Measurements from ENCODE around the gene KCNN2. TPM values are rescaled to one million over a fixed set of nuclear protein-coding genes. Genes with fewer than 3 reads are reported as not detected.

KCNN2 gene
- polyA plus RNA-seq, 1 donor from 2014 or later: 1.0 TPM

DNA sequence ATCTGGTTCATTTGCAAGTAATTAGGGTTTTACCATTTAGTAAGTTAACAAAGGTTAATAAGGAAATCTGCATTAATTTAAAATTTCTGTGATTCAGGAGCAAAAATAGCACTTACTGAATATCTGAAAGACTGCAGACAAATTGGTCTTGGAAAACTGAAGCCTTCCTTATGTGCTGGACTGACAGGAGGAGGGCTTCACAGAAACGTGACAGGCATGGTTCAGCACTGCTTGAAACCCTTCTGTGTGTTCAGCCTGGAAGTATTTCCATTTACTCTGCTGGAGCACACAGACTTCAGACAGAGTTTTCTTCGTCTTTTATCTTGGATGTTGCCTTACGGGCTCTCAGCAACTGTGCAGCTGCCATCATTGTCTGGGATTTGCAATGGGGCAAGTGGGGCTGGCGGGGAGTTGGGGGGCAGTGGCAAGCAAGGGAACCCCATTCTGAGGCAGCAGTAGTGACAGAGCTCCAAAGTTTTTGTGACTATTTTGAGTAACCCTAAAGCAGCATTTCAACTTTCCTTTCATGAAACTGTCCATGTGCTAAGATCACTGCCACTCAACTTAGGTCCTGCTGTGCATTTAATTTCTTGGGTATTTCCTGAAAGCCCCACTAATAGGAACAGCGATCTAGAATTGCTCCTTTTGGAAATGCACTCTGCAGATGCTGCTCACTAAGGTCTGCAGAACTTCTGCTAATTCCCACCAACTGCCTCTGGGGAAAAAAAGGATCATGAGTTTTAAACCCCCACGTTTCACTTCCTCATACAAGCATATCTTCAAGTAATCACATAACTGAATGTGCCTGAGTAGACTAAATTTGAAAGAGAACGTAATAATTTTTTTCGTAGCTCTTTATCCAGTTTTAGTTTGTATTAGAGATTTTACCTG, 56.6 kb downstream of the KCNN2 start:
- H2AFZ ChIP-seq (ENCODE audit: low read depth, low read length): no peak overlapping the region
- no peaks in the 10 kb centered on the region for H3K27me3 ChIP-seq (ENCODE audit: insufficient read depth, low read depth, low read length)
- no peaks in the 10 kb centered on the region for H3K9me2 ChIP-seq (ENCODE audit: insufficient read depth, low read length)
- no peak overlapping the region for H3K27ac ChIP-seq (ENCODE audit: low read length)
- no peak overlapping the region for H3K9ac ChIP-seq (ENCODE audit: low read length)
- TF ChIP-seq, protein P1, sequence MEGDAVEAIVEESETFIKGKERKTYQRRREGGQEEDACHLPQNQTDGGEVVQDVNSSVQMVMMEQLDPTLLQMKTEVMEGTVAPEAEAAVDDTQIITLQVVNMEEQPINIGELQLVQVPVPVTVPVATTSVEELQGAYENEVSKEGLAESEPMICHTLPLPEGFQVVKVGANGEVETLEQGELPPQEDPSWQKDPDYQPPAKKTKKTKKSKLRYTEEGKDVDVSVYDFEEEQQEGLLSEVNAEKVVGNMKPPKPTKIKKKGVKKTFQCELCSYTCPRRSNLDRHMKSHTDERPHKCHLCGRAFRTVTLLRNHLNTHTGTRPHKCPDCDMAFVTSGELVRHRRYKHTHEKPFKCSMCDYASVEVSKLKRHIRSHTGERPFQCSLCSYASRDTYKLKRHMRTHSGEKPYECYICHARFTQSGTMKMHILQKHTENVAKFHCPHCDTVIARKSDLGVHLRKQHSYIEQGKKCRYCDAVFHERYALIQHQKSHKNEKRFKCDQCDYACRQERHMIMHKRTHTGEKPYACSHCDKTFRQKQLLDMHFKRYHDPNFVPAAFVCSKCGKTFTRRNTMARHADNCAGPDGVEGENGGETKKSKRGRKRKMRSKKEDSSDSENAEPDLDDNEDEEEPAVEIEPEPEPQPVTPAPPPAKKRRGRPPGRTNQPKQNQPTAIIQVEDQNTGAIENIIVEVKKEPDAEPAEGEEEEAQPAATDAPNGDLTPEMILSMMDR (IDR thresholded peaks at IDR 0.05; ENCODE audit: poor library complexity, severe bottlenecking): no peak
- TF ChIP-seq TAF1 (IDR thresholded peaks at IDR 0.05; ENCODE audit: low read depth) (no peak), EP300 (conservative IDR thresholded peaks at IDR 0.05; ENCODE audit: poor library complexity, severe bottlenecking) (no peak), MXI1 (conservative IDR thresholded peaks at IDR 0.05; ENCODE audit: poor library complexity, severe bottlenecking) (no peak), RAD21 (conservative IDR thresholded peaks at IDR 0.05) (no peak), EZH2 (IDR thresholded peaks at IDR 0.05; ENCODE audit: borderline replicate concordance, insufficient read depth, low read length, poor library complexity, severe bottlenecking) (no peak), SMC3 (conservative IDR thresholded peaks at IDR 0.05; ENCODE audit: poor library complexity) (no peak), POLR2AphosphoS5 (IDR thresholded peaks at IDR 0.05) (no peak)
- TF ChIP-seq, protein P2, sequence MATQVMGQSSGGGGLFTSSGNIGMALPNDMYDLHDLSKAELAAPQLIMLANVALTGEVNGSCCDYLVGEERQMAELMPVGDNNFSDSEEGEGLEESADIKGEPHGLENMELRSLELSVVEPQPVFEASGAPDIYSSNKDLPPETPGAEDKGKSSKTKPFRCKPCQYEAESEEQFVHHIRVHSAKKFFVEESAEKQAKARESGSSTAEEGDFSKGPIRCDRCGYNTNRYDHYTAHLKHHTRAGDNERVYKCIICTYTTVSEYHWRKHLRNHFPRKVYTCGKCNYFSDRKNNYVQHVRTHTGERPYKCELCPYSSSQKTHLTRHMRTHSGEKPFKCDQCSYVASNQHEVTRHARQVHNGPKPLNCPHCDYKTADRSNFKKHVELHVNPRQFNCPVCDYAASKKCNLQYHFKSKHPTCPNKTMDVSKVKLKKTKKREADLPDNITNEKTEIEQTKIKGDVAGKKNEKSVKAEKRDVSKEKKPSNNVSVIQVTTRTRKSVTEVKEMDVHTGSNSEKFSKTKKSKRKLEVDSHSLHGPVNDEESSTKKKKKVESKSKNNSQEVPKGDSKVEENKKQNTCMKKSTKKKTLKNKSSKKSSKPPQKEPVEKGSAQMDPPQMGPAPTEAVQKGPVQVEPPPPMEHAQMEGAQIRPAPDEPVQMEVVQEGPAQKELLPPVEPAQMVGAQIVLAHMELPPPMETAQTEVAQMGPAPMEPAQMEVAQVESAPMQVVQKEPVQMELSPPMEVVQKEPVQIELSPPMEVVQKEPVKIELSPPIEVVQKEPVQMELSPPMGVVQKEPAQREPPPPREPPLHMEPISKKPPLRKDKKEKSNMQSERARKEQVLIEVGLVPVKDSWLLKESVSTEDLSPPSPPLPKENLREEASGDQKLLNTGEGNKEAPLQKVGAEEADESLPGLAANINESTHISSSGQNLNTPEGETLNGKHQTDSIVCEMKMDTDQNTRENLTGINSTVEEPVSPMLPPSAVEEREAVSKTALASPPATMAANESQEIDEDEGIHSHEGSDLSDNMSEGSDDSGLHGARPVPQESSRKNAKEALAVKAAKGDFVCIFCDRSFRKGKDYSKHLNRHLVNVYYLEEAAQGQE (IDR thresholded peaks at IDR 0.05; ENCODE audit: borderline replicate concordance): no peak
- H4K20me1 ChIP-seq (ENCODE audit: insufficient read depth): no peaks in the 10 kb centered on the region
- H3F3A ChIP-seq (ENCODE audit: insufficient read depth, low read length, poor library complexity, severe bottlenecking): no peaks in the 10 kb centered on the region
- no peak overlapping the region for H3K4me3 ChIP-seq (ENCODE audit: low read length)
- no peaks in the 10 kb centered on the region for H3K9me3 ChIP-seq (ENCODE audit: low read length)
- no peaks in the 10 kb centered on the region for H3K79me2 ChIP-seq (replicated peaks; ENCODE audit: insufficient read depth, low read length)
- H3K36me3 ChIP-seq (ENCODE audit: insufficient read depth, low read length): no peaks in the 10 kb centered on the region
- no peak overlapping the region for H3K4me2 ChIP-seq (ENCODE audit: low read length)

DNA sequence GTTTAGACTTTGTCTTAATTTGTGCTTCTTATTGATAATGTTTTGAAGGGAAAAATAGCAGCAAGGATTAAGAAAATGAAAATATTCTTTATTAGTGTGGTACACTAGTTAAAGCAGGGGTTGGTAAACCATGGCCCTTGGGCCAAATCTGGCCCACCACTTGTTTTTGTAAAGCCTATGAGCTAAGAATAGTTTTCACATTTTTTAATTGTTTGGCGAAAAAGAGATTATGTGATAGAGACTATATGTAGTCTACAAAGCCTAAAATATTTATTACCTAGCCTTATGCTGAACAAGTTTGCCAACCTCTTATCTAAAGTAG, 57.2 kb downstream of the KCNN2 start:
- Histone ChIP-seq H2AFZ (ENCODE audit: low read depth, low read length) (no peak overlapping the region), H3F3A (ENCODE audit: insufficient read depth, low read length, poor library complexity, severe bottlenecking) (no peaks in the 10 kb centered on the region), H4K20me1 (ENCODE audit: insufficient read depth) (no peaks in the 10 kb centered on the region), H3K9me2 (ENCODE audit: insufficient read depth, low read length) (no peaks in the 10 kb centered on the region), H3K27ac (ENCODE audit: low read length) (no peak overlapping the region), H3K36me3 (ENCODE audit: insufficient read depth, low read length) (no peaks in the 10 kb centered on the region), H3K9ac (ENCODE audit: low read length) (no peak overlapping the region), H3K4me3 (ENCODE audit: low read length) (no peak overlapping the region), H3K79me2 (replicated peaks; ENCODE audit: insufficient read depth, low read length) (no peaks in the 10 kb centered on the region), H3K9me3 (ENCODE audit: low read length) (no peaks in the 10 kb centered on the region), H3K4me2 (ENCODE audit: low read length) (no peak overlapping the region), H3K27me3 (ENCODE audit: insufficient read depth, low read depth, low read length) (no peaks in the 10 kb centered on the region)
- TF ChIP-seq EP300 (conservative IDR thresholded peaks at IDR 0.05; ENCODE audit: poor library complexity, severe bottlenecking) (no peak), RAD21 (conservative IDR thresholded peaks at IDR 0.05) (no peak), EZH2 (IDR thresholded peaks at IDR 0.05; ENCODE audit: borderline replicate concordance, insufficient read depth, low read length, poor library complexity, severe bottlenecking) (no peak), SMC3 (conservative IDR thresholded peaks at IDR 0.05; ENCODE audit: poor library complexity) (no peak), TAF1 (IDR thresholded peaks at IDR 0.05; ENCODE audit: low read depth) (no peak), POLR2AphosphoS5 (IDR thresholded peaks at IDR 0.05) (no peak), MXI1 (conservative IDR thresholded peaks at IDR 0.05; ENCODE audit: poor library complexity, severe bottlenecking) (no peak)
- TF ChIP-seq, protein P2 (IDR thresholded peaks at IDR 0.05; ENCODE audit: borderline replicate concordance): no peak
- TF ChIP-seq, protein P1 (IDR thresholded peaks at IDR 0.05; ENCODE audit: poor library complexity, severe bottlenecking): no peak
